ENCODE data around the gene RIGI.

The RIGI gene

DNA sequence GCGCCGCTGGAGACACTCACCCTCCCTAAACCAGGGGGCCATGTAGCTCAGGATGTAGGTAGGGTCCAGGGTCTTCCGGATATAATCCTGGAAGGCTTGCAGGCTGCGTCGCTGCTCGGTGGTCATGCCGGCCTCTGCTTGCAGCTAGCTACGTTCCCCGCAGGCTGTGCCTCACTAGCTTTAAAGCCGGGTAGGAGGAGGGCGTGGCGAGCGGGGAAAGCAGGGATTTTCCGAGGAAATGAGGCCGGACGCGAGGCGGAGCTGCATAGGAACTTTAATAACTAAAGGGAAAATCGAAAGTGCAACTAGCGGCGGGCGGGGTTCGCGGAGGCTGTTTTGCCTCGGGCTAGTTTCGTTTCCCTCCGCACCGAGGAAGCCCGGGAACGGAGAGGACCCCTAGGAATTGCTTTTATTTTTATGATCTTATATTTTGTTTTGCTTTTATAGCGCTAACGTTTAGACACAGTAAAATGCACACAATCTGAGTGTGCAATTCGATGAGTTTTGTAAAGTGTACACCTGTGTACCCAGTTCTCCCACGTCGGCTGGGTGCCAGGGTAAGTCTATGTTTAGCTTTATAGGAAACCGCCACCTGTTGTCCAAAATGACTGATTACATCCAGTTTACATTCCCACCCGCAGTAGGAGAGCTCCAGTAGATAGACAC, at the start of gene RIGI:
RIGI (minus strand) TSS at position 156 of the 666 bp plus-strand sequence; CDS start at position 126, 30 bp downstream.
- Histone ChIP-seq H3K4me1 (ENCODE audit: insufficient read depth, low read length) (peaks cover 22% of the 10 kb centered on the region), H3K36me3 (ENCODE audit: insufficient read depth, low read length) (no peaks in the 10 kb centered on the region), H3K27me3 (ENCODE audit: insufficient read depth, low read length) (no peaks in the 10 kb centered on the region), H3K9me3 (ENCODE audit: low read length) (no peaks in the 10 kb centered on the region), H2AFZ (ENCODE audit: low read depth, low read length) (peak within 1 kb of the TSS; percentile 58), H3K4me3 (ENCODE audit: low read length) (peak within 1 kb of the TSS; percentile 90)

DNA sequence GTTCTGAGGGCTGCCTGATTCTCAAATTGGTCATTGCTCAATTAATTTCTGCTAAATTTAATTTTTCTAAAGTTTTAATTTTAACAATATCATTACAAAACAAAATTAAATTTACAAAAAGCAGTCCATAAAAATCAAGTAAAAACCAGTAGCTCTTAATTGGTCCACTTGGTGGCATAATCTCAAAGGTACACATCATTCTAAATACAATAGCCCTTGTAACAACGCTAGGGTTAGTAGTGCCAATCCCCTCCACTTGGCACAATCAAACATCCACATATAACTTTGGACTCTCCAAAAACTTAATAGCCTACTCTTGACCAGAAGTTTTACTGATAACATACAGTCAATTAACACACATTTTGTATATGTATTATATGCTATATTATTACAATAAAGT, 48.9 kb upstream of the RIGI start:
- peaks cover 4% of the 10 kb centered on the region for H3K36me3 ChIP-seq (ENCODE audit: insufficient read depth, low read length)
- no peaks in the 10 kb centered on the region for H3K9me3 ChIP-seq (ENCODE audit: low read length)
- H3K27me3 ChIP-seq (ENCODE audit: insufficient read depth, low read length): no peaks in the 10 kb centered on the region
- H2AFZ ChIP-seq (ENCODE audit: low read depth, low read length): no peak overlapping the region
- no peak overlapping the region for H3K4me3 ChIP-seq (ENCODE audit: low read length)
- H3K4me1 ChIP-seq (ENCODE audit: insufficient read depth, low read length): peaks cover 13% of the 10 kb centered on the region

DNA sequence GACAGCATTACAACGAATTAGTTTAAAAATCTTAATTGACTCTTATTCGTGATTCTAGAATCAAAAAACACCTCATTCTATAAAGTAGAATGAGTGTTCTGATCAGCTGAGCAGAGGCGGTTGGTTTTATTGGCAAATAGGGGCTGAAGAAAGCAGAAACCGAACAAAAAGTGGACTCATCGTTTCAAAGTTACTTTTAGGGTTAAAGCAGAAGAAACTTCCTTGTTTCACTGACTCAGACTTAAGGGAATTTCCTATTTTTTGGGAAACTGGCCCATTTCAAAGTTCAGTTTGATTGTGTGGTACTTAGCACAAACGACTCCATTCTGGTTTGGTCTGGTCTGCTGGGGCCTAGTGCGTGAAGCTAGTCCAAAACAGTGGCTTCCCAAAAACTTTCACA, 47.8 kb upstream of the RIGI start:
- Histone ChIP-seq H3K27me3 (ENCODE audit: insufficient read depth, low read length) (no peaks in the 10 kb centered on the region), H3K4me3 (ENCODE audit: low read length) (peak overlapping the region; percentile 85), H3K36me3 (ENCODE audit: insufficient read depth, low read length) (peaks cover 4% of the 10 kb centered on the region), H3K9me3 (ENCODE audit: low read length) (no peaks in the 10 kb centered on the region), H3K4me1 (ENCODE audit: insufficient read depth, low read length) (peaks cover 13% of the 10 kb centered on the region), H2AFZ (ENCODE audit: low read depth, low read length) (no peak overlapping the region)

DNA sequence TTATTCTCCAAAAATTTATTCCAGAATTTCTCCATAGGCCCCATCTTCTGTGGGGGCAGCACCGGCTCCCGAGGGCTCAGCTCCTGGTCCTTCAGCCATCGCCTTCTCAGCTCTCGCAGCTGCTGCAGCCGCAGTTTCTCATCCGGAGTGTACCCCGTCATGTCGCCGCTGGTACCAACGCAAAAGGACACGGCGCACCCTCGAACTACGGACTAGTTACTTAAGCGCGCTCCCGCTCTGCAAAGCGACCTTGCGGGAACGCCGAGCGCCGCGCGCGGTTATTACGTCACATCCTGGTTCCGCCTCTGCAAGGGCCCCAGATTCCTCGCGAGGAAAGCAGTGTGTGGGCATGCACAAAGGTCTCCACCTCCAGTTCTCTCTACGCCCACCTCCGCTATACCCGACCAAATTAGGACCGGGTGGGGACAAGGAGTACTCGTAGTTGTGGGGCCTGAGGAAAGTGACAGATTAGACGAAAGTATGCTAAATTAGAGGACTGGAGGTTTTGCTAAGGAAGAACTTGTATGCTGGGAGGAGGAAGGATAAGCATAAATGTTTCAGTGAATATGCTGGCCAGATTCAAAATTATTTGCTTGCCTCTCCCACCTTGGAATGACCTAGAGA, 47.0 kb upstream of the RIGI start, which contains the start of gene NDUFB6:
NDUFB6 (minus strand) TSS at position 260 of the 624 bp plus-strand sequence; CDS start at position 161, 99 bp downstream.
- Histone ChIP-seq H3K4me3 (ENCODE audit: low read length) (peak within 1 kb of the TSS; percentile 85), H3K4me1 (ENCODE audit: insufficient read depth, low read length) (peaks cover 13% of the 10 kb centered on the region), H3K9me3 (ENCODE audit: low read length) (no peaks in the 10 kb centered on the region), H2AFZ (ENCODE audit: low read depth, low read length) (peak within 1 kb of the TSS; percentile 85), H3K27me3 (ENCODE audit: insufficient read depth, low read length) (no peaks in the 10 kb centered on the region), H3K36me3 (ENCODE audit: insufficient read depth, low read length) (peaks cover 8% of the 10 kb centered on the region)

DNA sequence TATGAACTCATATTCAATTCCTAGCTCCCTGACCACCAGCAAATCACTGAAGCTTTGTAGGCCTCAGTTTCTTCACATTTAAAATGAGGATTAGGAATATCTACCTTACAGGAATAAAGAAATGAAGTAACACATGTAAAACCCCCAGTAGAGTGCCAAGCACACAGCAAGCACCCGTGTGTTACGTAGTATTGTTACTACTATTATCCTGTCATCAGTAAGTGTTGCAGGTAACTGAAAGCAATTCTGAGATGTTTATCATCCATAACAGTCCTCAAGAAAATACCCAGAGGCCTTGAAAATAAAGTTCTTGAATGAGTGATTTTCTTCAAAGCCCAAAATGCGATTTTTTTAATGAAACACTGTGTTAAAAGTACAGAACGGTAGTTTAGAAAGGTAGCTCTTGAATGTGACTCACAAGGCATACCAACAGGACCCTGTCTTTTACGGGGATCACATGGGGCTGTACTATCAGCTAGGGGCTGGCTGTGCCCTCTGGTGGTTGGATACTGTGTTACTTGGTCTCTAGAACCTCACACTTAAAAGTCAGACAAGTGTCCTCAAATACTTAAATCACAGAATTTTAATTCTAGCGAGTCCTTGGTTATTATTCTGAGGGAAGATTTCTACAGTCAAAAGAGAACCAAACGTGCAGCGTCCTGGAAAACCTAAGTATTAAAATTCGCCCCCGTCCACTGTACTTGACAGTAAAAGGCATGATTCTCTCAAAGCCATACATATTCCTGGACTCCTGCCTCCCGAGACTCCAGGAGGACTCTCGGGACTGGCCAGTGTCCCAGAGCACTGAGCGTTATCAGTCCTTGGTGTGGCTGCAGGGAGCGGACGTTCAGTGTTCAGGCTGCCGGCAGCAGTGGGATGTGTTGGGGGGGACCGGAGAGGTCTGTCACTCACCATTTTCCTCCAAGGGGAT, 46.2 kb upstream of the RIGI start:
- Histone ChIP-seq H3K27me3 (ENCODE audit: insufficient read depth, low read length) (no peaks in the 10 kb centered on the region), H2AFZ (ENCODE audit: low read depth, low read length) (peak overlapping the region; percentile 85), H3K9me3 (ENCODE audit: low read length) (no peaks in the 10 kb centered on the region), H3K4me3 (ENCODE audit: low read length) (peak overlapping the region; percentile 85), H3K36me3 (ENCODE audit: insufficient read depth, low read length) (peaks cover 9% of the 10 kb centered on the region), H3K4me1 (ENCODE audit: insufficient read depth, low read length) (peaks cover 13% of the 10 kb centered on the region)

DNA sequence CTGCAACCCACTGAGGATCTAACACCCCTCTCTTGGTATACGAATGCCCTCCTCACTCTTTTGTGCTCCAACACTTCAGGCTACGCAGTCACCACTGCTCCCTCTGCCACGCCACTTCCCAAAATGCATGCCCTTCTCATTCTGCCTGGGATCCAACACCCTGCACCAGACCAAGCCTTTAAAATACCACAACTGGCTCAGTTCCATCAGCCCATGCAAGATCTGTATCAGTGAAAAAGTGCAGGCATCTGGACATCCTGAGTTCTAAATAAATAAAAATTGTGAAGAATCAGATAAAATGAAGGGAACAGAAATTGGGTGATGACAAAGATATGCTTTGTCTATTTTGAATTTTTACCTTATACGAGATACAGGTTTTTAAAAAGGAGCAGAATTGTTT, 44.3 kb upstream of the RIGI start:
- Histone ChIP-seq H3K9me3 (ENCODE audit: low read length) (no peaks in the 10 kb centered on the region), H2AFZ (ENCODE audit: low read depth, low read length) (no peak overlapping the region), H3K4me1 (ENCODE audit: insufficient read depth, low read length) (peaks cover 13% of the 10 kb centered on the region), H3K4me3 (ENCODE audit: low read length) (no peak overlapping the region), H3K27me3 (ENCODE audit: insufficient read depth, low read length) (no peaks in the 10 kb centered on the region), H3K36me3 (ENCODE audit: insufficient read depth, low read length) (peaks cover 22% of the 10 kb centered on the region)

DNA sequence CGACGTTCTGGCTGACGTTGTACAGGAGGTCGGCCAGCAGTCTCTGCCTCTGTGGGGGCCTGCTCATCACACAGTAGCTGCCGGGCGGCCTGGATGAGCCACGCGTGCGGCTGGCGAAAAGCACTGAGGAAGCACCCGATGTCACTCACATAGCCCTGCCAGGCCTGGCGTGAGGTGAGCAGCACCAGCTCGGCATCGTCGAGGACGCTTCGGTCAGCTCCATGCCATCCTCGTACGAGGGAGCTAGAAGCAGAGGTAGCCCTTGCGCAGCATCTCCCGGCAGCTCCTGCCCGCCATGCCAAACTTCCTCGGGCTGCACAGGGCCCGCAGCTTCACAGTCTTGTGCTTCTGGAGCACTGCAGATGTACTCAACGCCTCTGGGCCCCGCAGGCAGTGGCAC, 40.8 kb upstream of the RIGI start:
- H3K27me3 ChIP-seq (ENCODE audit: insufficient read depth, low read length): no peaks in the 10 kb centered on the region
- no peak overlapping the region for H2AFZ ChIP-seq (ENCODE audit: low read depth, low read length)
- no peak overlapping the region for H3K4me3 ChIP-seq (ENCODE audit: low read length)
- H3K4me1 ChIP-seq (ENCODE audit: insufficient read depth, low read length): peaks cover 6% of the 10 kb centered on the region
- no peaks in the 10 kb centered on the region for H3K9me3 ChIP-seq (ENCODE audit: low read length)
- H3K36me3 ChIP-seq (ENCODE audit: insufficient read depth, low read length): peaks cover 27% of the 10 kb centered on the region

DNA sequence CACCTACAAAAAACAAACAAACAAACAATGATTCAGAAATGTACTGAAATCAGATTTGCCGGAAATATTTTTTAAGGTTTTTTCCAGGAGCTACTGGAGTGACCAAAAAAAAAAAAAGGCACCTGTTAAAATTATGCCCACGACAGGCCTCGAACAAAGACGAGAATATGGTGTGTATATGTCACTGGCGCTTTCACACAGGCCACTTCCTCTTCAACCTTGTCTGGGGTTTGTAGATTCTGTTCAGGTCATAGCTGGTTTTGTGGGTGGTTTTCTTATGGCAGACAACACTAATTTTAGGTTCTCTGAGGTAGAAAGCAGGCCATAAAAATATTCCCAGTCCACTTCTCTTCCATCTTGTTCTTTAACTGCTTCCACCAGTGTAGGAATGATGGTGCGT, 40.0 kb upstream of the RIGI start:
- no peaks in the 10 kb centered on the region for H3K9me3 ChIP-seq (ENCODE audit: low read length)
- H3K36me3 ChIP-seq (ENCODE audit: insufficient read depth, low read length): peaks cover 27% of the 10 kb centered on the region
- H2AFZ ChIP-seq (ENCODE audit: low read depth, low read length): no peak overlapping the region
- H3K4me3 ChIP-seq (ENCODE audit: low read length): no peak overlapping the region
- H3K4me1 ChIP-seq (ENCODE audit: insufficient read depth, low read length): no peaks in the 10 kb centered on the region
- H3K27me3 ChIP-seq (ENCODE audit: insufficient read depth, low read length): no peaks in the 10 kb centered on the region

DNA sequence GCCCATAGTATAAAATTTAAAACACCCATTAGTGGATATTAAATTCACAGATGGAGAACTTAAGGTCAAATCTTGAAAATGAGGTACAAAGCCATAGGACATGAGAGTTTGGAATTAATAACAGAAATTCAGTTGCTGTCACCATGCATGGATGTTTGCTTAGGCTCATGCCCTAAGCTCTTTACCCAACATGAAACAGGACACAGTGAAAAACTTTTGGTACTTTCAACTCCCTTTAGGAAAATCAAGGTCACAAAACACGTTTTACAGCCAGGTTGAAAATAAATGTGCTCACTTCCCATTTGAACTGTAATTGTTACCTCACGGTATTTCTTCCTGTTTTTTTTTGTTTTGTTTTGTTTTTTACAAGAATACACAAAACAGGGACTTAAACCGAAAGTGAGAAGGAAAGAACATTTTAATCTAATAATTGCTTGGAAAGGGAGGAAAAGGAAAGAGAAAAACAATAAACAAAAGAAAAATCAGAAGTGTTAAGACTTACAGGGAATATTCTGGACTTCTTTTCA, 32.5 kb upstream of the RIGI start:
- Histone ChIP-seq H3K36me3 (ENCODE audit: insufficient read depth, low read length) (peaks cover 10% of the 10 kb centered on the region), H3K27me3 (ENCODE audit: insufficient read depth, low read length) (no peaks in the 10 kb centered on the region), H2AFZ (ENCODE audit: low read depth, low read length) (no peak overlapping the region), H3K9me3 (ENCODE audit: low read length) (no peaks in the 10 kb centered on the region), H3K4me1 (ENCODE audit: insufficient read depth, low read length) (peaks cover under 1% of the 10 kb centered on the region), H3K4me3 (ENCODE audit: low read length) (no peak overlapping the region)

DNA sequence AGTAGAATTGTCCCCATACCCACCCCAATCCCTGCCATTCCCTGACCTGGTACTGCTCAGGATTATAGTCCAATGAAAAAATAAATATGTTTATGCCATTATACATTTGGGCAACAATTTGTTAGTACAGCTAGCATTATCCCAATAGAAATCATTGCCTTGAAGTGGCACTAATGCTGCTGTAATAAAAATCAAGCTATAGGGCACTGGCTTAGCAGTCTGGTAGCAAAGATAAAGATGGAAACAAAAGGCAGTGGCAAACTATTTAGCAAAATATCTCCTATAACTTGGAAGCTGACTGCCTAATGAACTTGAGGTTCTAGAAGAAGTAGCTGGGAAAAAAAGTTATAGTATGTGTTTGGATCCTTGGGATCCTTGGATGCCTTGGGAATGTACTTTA, 28.6 kb upstream of the RIGI start:
- Histone ChIP-seq H3K4me3 (ENCODE audit: low read length) (no peak overlapping the region), H2AFZ (ENCODE audit: low read depth, low read length) (no peak overlapping the region), H3K9me3 (ENCODE audit: low read length) (no peaks in the 10 kb centered on the region), H3K27me3 (ENCODE audit: insufficient read depth, low read length) (no peaks in the 10 kb centered on the region), H3K4me1 (ENCODE audit: insufficient read depth, low read length) (peaks cover 8% of the 10 kb centered on the region), H3K36me3 (ENCODE audit: insufficient read depth, low read length) (peaks cover 10% of the 10 kb centered on the region)

DNA sequence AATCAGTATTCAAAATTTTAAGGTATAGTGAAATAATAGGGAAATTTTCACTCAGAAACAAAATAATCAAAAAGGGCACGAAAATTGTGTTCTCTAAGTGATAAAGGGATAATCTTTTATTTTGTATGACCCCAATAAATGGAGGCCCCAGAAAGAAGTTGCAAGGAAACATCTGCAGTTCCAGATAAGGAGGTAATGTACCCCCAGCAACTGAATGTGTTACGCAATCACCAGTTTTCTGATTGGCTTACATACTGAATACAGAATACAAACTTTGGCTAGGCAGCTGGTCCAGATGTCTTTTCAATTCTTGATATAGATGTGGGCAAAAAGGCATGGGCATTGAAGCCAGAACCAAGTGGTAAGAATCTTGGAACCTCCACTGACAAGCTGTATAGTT, 28.1 kb upstream of the RIGI start:
- Histone ChIP-seq H3K36me3 (ENCODE audit: insufficient read depth, low read length) (peaks cover 10% of the 10 kb centered on the region), H3K9me3 (ENCODE audit: low read length) (no peaks in the 10 kb centered on the region), H3K4me3 (ENCODE audit: low read length) (no peak overlapping the region), H3K4me1 (ENCODE audit: insufficient read depth, low read length) (peaks cover 12% of the 10 kb centered on the region), H2AFZ (ENCODE audit: low read depth, low read length) (no peak overlapping the region), H3K27me3 (ENCODE audit: insufficient read depth, low read length) (no peaks in the 10 kb centered on the region)

DNA sequence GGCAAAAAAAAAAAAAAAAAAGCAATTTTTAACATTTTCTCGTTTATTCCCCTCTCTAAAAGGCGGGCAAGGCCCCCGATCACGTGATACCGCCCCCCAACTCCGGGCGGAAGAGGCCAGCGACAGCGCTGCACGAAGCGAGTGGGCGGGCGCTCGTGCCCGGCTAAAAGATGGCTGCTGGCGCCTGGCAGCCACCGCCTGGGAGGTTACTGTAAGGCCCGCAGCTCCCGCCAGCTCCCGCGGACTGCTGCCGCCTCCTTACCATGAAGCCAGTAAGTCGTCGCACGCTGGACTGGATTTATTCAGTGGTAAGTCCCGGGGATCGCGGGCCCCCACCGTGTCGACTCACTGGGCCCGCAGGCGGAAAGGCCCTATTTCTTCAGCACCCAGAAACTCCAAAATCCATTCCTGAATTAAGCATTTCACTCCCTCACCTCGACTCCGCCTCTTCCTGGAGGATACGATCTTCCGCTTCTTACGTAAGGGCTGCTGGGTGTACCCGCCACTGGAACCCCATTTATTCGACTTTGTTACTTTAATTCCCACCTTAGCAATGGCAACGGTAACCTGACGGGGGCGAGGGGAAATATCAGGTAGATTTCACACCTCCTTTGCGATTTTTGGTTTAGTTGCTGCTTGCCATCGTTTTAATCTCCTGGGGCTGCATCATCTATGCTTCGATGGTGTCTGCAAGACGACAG, 26.3 kb upstream of the RIGI start, which contains the start of the genes SMIM27 and TOPORS:
SMIM27 (plus strand) TSS at position 156 of the 701 bp plus-strand sequence; CDS start at position 264, 108 bp downstream.
TOPORS (minus strand) TSS at position 415 of the 701 bp plus-strand sequence; CDS start at position 265, 150 bp downstream.
- peaks cover 3% of the 10 kb centered on the region for H3K9me3 ChIP-seq (ENCODE audit: low read length)
- peaks cover 19% of the 10 kb centered on the region for H3K36me3 ChIP-seq (ENCODE audit: insufficient read depth, low read length)
- H2AFZ ChIP-seq (ENCODE audit: low read depth, low read length): peak within 1 kb of the TSS; percentile 96

More for the DNA sequence above, 26.3 kb upstream of the RIGI start, which contains the start of the genes SMIM27 and TOPORS:
- H3K27me3 ChIP-seq (ENCODE audit: insufficient read depth, low read length): no peaks in the 10 kb centered on the region
- peaks cover 12% of the 10 kb centered on the region for H3K4me1 ChIP-seq (ENCODE audit: insufficient read depth, low read length)
- peak within 1 kb of the TSS; percentile 98 for H3K4me3 ChIP-seq (ENCODE audit: low read length)

All from neuron (in vitro differentiated cells).